Measurements from ENCODE around the gene ARHGAP26. TPM values are rescaled to one million over a fixed set of nuclear protein-coding genes. Genes with fewer than 3 reads are reported as not detected.

The ARHGAP26 gene
- total RNA-seq, 1 donor from 2014 or later = 14.1 TPM

DNA sequence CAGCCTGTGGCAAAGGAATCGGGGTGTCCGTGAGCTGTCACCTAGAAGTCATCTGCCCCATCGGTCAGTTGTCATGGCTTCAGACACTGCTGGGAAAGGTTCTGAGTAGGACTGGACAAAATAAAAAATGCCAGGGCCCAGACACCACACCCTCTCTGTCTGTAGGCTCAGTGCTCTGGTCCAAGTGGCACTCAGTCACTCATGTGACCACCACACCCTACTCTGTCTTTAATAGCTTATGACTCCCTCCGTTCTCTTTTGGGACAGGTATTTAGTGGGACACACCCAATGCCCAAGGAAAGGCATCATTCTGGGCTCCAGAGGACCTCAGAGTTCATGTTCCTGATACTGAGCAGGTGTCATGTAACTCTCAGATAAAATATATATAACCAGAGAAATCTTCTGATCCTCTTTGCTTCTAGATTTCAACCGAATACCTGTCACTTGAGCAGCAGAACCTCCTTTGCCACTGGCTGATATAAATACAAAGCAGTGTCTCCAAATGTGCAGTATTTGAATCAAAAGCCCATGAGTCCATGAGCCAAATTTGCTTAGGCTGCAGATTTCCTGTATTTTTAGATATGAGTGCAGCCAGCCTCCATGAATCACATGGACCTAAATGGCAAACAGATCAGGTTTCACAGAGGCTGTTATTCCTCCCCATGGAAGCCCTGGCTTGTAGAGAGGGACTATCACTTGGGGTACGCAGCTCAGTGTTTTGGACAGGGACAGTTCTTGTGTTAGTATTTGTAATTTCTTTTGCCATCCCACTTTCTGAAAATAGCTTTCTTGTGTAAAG lies 272.0 kb downstream of the ARHGAP26 start:
- no peak for DNase-seq (ENCODE audit: extremely low spot score, unreplicated experiment)
- Mint-ChIP-seq H3K9me3 (ENCODE audit: unreplicated experiment) (no peaks in the 10 kb centered on the region), H3K27ac (ENCODE audit: unreplicated experiment) (peak overlapping the region; percentile 12), H3K4me3 (ENCODE audit: unreplicated experiment) (no peak overlapping the region), H3K27me3 (ENCODE audit: unreplicated experiment) (no peaks in the 10 kb centered on the region), H3K4me1 (ENCODE audit: unreplicated experiment) (peaks cover 7% of the 10 kb centered on the region), H3K36me3 (ENCODE audit: unreplicated experiment) (peaks cover 3% of the 10 kb centered on the region)
- TF ChIP-seq, protein P1, sequence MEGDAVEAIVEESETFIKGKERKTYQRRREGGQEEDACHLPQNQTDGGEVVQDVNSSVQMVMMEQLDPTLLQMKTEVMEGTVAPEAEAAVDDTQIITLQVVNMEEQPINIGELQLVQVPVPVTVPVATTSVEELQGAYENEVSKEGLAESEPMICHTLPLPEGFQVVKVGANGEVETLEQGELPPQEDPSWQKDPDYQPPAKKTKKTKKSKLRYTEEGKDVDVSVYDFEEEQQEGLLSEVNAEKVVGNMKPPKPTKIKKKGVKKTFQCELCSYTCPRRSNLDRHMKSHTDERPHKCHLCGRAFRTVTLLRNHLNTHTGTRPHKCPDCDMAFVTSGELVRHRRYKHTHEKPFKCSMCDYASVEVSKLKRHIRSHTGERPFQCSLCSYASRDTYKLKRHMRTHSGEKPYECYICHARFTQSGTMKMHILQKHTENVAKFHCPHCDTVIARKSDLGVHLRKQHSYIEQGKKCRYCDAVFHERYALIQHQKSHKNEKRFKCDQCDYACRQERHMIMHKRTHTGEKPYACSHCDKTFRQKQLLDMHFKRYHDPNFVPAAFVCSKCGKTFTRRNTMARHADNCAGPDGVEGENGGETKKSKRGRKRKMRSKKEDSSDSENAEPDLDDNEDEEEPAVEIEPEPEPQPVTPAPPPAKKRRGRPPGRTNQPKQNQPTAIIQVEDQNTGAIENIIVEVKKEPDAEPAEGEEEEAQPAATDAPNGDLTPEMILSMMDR (IDR thresholded peaks at IDR 0.05) = no peak

- TF ChIP-seq, protein P1 (IDR thresholded peaks at IDR 0.05) = no peak
- Mint-ChIP-seq H3K36me3 (ENCODE audit: unreplicated experiment) (peaks cover 3% of the 10 kb centered on the region), H3K4me1 (ENCODE audit: unreplicated experiment) (peaks cover 7% of the 10 kb centered on the region), H3K27ac (ENCODE audit: unreplicated experiment) (no peak overlapping the region), H3K9me3 (ENCODE audit: unreplicated experiment) (no peaks in the 10 kb centered on the region), H3K4me3 (ENCODE audit: unreplicated experiment) (no peak overlapping the region), H3K27me3 (ENCODE audit: unreplicated experiment) (no peaks in the 10 kb centered on the region)
- no peak for DNase-seq (ENCODE audit: extremely low spot score, unreplicated experiment)
Observed at GRCh38 chr5:143044265-143044664, 274.1 kb downstream of the ARHGAP26 start.

- TF ChIP-seq, protein P1 (IDR thresholded peaks at IDR 0.05) = no peak
- H3K9me3 Mint-ChIP-seq (ENCODE audit: unreplicated experiment) = no peaks in the 10 kb centered on the region
- DNase-seq (ENCODE audit: extremely low spot score, unreplicated experiment) = no peak
- H3K4me1 Mint-ChIP-seq (ENCODE audit: unreplicated experiment) = peaks cover 7% of the 10 kb centered on the region
- H3K27ac Mint-ChIP-seq (ENCODE audit: unreplicated experiment) = no peak overlapping the region
- peaks cover 3% of the 10 kb centered on the region for H3K36me3 Mint-ChIP-seq (ENCODE audit: unreplicated experiment)
- no peaks in the 10 kb centered on the region for H3K27me3 Mint-ChIP-seq (ENCODE audit: unreplicated experiment)
- no peak overlapping the region for H3K4me3 Mint-ChIP-seq (ENCODE audit: unreplicated experiment)
Observed at GRCh38 chr5:143045062-143045461, 274.9 kb downstream of the ARHGAP26 start.

- TF ChIP-seq, protein P1 (IDR thresholded peaks at IDR 0.05) = no peak
- Mint-ChIP-seq H3K36me3 (ENCODE audit: unreplicated experiment) (peaks cover 3% of the 10 kb centered on the region), H3K9me3 (ENCODE audit: unreplicated experiment) (no peaks in the 10 kb centered on the region), H3K27ac (ENCODE audit: unreplicated experiment) (no peak overlapping the region), H3K4me1 (ENCODE audit: unreplicated experiment) (peaks cover 11% of the 10 kb centered on the region), H3K4me3 (ENCODE audit: unreplicated experiment) (no peak overlapping the region), H3K27me3 (ENCODE audit: unreplicated experiment) (no peaks in the 10 kb centered on the region)
- no peak for DNase-seq (ENCODE audit: extremely low spot score, unreplicated experiment)
Observed at GRCh38 chr5:143046314-143046713, 276.1 kb downstream of the ARHGAP26 start.

DNA sequence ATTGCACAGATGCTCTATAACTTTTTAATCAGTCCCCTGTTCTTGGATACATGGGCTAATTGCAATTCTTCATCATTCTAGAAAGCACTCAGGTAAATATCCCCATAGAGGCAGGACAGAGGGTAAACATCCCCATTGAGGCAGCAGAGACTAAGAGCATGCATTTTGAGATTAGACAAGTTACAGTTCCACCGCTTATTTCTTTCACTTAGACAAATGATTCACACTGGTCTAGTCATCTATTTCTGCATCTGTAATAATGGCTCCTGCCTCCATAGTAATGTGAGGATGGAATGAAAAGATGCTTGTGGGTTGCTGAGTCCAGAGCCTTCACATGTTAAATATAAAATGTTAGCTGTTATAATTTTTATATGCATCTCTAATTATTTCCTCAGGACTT lies 276.9 kb downstream of the ARHGAP26 start:
- TF ChIP-seq, protein P1 (IDR thresholded peaks at IDR 0.05) = no peak
- H3K36me3 Mint-ChIP-seq (ENCODE audit: unreplicated experiment) = peaks cover 3% of the 10 kb centered on the region
- H3K4me1 Mint-ChIP-seq (ENCODE audit: unreplicated experiment) = peaks cover 17% of the 10 kb centered on the region
- DNase-seq (ENCODE audit: extremely low spot score, unreplicated experiment) = no peak
- no peak overlapping the region for H3K4me3 Mint-ChIP-seq (ENCODE audit: unreplicated experiment)
- H3K9me3 Mint-ChIP-seq (ENCODE audit: unreplicated experiment) = no peaks in the 10 kb centered on the region
- no peak overlapping the region for H3K27ac Mint-ChIP-seq (ENCODE audit: unreplicated experiment)
- H3K27me3 Mint-ChIP-seq (ENCODE audit: unreplicated experiment) = no peaks in the 10 kb centered on the region

Data from osteocyte (in vitro differentiated cells).